ENCODE measurements around the gene CRELD1.

DNA sequence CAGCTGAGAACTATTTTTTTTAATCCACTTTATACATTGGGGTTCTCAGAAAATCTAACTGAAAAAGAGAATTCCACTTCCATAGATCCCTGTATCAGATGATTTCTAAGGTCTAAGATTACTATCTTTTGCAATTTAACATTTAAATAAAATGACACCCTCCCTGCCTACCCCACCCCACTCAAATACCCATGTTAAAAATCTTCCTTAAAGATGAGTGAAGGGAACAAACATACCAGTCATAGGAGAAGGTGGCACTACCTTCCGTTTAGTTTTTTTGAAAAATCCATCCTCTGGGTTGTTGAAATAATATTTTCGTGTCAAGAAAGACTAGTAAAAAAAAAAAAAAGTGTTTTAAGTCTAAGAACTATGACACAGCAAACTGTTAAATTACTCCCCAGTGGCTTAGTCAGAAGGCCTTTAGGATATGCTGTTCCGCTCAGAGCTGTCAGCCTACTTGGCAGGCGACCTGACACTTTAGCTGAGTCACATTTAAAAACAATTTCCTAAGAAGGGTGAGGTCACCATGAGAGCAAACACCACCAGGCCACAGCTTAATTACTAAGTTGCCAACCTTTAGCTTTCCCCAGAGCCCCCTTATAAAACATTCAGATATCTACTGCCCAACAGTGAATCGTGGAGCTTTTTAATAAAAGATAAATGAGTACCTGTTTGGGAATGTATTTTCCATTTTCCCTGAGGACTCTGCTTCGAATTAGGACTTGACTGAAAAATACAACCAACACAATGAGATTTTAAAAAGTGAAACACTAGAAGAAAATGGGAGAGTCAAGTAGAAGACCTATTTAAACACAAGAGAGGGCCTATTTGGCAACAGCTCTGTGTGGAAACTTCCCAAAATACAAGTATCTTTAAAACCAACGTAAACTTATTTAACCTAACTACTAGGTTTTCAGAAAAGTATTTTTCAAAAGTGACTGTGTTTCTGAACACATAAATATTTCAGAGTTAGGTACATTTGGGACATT lies 43.4 kb downstream of the CRELD1 start:
- TF ChIP-seq RAD21 (IDR thresholded peaks at IDR 0.05; ENCODE audit: insufficient read depth, low read depth, low read length) (no peak), CBX5 (IDR thresholded peaks at IDR 0.05; ENCODE audit: low read depth) (no peak), STAT3 (IDR thresholded peaks at IDR 0.05; ENCODE audit: low read depth, low read length) (no peak), LARP7 (IDR thresholded peaks at IDR 0.05) (no peak)
- TF ChIP-seq, protein P1, sequence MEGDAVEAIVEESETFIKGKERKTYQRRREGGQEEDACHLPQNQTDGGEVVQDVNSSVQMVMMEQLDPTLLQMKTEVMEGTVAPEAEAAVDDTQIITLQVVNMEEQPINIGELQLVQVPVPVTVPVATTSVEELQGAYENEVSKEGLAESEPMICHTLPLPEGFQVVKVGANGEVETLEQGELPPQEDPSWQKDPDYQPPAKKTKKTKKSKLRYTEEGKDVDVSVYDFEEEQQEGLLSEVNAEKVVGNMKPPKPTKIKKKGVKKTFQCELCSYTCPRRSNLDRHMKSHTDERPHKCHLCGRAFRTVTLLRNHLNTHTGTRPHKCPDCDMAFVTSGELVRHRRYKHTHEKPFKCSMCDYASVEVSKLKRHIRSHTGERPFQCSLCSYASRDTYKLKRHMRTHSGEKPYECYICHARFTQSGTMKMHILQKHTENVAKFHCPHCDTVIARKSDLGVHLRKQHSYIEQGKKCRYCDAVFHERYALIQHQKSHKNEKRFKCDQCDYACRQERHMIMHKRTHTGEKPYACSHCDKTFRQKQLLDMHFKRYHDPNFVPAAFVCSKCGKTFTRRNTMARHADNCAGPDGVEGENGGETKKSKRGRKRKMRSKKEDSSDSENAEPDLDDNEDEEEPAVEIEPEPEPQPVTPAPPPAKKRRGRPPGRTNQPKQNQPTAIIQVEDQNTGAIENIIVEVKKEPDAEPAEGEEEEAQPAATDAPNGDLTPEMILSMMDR (IDR thresholded peaks at IDR 0.05 in 2 of 3, conservative IDR thresholded peaks at IDR 0.05 in 1 of 3; ENCODE audit: control insufficient read depth in 2 of 3, extremely low read depth in 1 of 3, insufficient read depth in 1 of 3, low read depth in 3 of 3, low read length in 3 of 3): no peak
- TF ChIP-seq, protein P2, sequence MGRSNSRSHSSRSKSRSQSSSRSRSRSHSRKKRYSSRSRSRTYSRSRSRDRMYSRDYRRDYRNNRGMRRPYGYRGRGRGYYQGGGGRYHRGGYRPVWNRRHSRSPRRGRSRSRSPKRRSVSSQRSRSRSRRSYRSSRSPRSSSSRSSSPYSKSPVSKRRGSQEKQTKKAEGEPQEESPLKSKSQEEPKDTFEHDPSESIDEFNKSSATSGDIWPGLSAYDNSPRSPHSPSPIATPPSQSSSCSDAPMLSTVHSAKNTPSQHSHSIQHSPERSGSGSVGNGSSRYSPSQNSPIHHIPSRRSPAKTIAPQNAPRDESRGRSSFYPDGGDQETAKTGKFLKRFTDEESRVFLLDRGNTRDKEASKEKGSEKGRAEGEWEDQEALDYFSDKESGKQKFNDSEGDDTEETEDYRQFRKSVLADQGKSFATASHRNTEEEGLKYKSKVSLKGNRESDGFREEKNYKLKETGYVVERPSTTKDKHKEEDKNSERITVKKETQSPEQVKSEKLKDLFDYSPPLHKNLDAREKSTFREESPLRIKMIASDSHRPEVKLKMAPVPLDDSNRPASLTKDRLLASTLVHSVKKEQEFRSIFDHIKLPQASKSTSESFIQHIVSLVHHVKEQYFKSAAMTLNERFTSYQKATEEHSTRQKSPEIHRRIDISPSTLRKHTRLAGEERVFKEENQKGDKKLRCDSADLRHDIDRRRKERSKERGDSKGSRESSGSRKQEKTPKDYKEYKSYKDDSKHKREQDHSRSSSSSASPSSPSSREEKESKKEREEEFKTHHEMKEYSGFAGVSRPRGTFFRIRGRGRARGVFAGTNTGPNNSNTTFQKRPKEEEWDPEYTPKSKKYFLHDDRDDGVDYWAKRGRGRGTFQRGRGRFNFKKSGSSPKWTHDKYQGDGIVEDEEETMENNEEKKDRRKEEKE (IDR thresholded peaks at IDR 0.05): no peak
